Peyer's patch (tissue), 4 donors: Measurements from ENCODE around the gene ERC2.

Source experiments
- CTCF ChIP-seq, 6 experiments: fragments of 450-650 bp in 4 of 6; fragments of 200-600 bp in 2 of 6; sonication (generic) in 1 of 6; IDR thresholded peaks; one replicate each; pipeline ENCODE4 v1.5.1; 2017 to 2019; ENCODE audit warnings: antibody characterized with exemption in 6 of 6, mild to moderate bottlenecking in 3 of 6, moderate library complexity in 1 of 6
- POLR2A ChIP-seq, 2 donors: fragments of 450-650 bp; IDR thresholded peaks; one replicate each; pipeline ENCODE4 v1.5.1; 2017; ENCODE audit warnings: antibody characterized with exemption in 2 of 2, mild to moderate bottlenecking in 2 of 2, moderate library complexity in 2 of 2

DNA sequence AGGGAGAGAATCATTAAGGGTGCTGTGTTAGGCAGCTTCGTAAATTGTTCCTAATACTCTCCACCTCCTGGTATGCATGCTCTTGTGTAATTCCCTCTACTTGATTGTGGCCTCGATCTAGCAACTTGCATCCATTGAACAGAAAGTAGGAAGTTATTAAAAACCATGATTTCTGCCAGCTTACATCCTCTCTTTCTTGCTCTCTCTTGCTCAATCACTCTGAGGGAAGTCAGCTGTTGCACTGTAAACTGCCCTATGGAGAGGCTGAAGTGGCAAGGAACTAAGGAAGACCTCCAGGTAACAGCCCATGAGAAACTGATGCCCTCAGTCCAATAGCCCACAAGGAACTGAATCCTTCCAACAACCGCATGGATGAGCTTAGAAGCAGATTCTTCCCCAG lies 92.6 kb downstream of the ERC2 start:
- TF ChIP-seq CTCF (IDR thresholded peaks at IDR 0.05) (no peak), POLR2A (IDR thresholded peaks at IDR 0.05) (no peak)
